Mucosa of rectum (tissue), 2 donors: ENCODE data around the gene MMP20.

Experiments
- H3K27ac ChIP-seq, 2 donors: one replicate each; pipeline ENCODE4 v1.7.0; 2013; ENCODE audit warnings: inconsistent platforms in 2 of 2, low read depth in 2 of 2, low read length in 2 of 2
- H3K27me3 ChIP-seq, 2 donors: one replicate each; pipeline ENCODE4 v1.7.0; 2013; ENCODE audit warnings: low read length in 2 of 2; ENCODE audit not compliant: control insufficient read depth in 2 of 2, insufficient read depth in 2 of 2
- H3K36me3 ChIP-seq, 2 donors: one replicate each; pipeline ENCODE4 v1.7.0; 2013; ENCODE audit warnings: low read length in 2 of 2; ENCODE audit not compliant: control insufficient read depth in 2 of 2, insufficient read depth in 2 of 2
- H3K4me1 ChIP-seq, 2 donors: one replicate each; pipeline ENCODE4 v1.7.0; 2013; ENCODE audit warnings: low read length in 2 of 2, mild to moderate bottlenecking in 1 of 2; ENCODE audit not compliant: control insufficient read depth in 2 of 2, insufficient read depth in 2 of 2
- H3K4me3 ChIP-seq, 2 donors: one replicate each; pipeline ENCODE4 v1.7.0; 2013; ENCODE audit warnings: low read length in 2 of 2
- H3K9ac ChIP-seq, 2 donors: one replicate each; pipeline ENCODE4 v1.7.0; 2013; ENCODE audit warnings: low read length in 2 of 2, low read depth in 1 of 2, mild to moderate bottlenecking in 1 of 2
- H3K9me3 ChIP-seq, 2 donors: one replicate each; pipeline ENCODE4 v1.7.0; 2013; ENCODE audit warnings: low read length in 2 of 2; ENCODE audit not compliant: control insufficient read depth in 2 of 2
- donor health status: healthy.
- donor health status: Normal muscosa, but diverticular disease.

Gene MMP20

DNA sequence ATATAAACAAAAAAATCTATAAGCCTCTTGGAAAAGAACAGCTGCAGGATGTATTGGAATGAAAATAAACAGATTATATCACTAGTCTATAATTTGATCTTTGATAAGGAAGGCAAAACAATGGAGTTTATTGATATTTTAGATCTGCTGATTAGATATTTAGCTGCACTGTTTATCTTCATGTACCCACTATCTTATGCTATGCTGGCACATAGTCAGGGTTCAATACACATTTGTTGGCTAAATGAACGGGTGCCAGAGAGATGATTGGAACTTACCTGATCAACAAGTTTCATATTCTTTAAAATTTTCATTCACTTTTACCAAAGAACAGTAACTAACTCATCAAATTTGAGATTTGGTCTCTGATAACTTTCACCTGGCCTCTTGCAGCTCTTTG, 26.9 kb downstream of the MMP20 start:
- H3K4me1 ChIP-seq = no peaks in the 10 kb centered on the region
- H3K4me3 ChIP-seq = no peak overlapping the region
- no peaks in the 10 kb centered on the region for H3K27me3 ChIP-seq
- no peak overlapping the region for H3K9ac ChIP-seq
- H3K9me3 ChIP-seq = no peaks in the 10 kb centered on the region
- H3K36me3 ChIP-seq = no peaks in the 10 kb centered on the region
- no peak overlapping the region for H3K27ac ChIP-seq

- Histone ChIP-seq H3K27ac (no peak overlapping the region), H3K36me3 (no peaks in the 10 kb centered on the region), H3K4me1 (no peaks in the 10 kb centered on the region), H3K9me3 (no peaks in the 10 kb centered on the region), H3K4me3 (no peak overlapping the region), H3K9ac (no peak overlapping the region), H3K27me3 (no peaks in the 10 kb centered on the region)
These were observed 28.6 kb downstream of the MMP20 start for GRCh38 chr11:102596578-102596977.

DNA sequence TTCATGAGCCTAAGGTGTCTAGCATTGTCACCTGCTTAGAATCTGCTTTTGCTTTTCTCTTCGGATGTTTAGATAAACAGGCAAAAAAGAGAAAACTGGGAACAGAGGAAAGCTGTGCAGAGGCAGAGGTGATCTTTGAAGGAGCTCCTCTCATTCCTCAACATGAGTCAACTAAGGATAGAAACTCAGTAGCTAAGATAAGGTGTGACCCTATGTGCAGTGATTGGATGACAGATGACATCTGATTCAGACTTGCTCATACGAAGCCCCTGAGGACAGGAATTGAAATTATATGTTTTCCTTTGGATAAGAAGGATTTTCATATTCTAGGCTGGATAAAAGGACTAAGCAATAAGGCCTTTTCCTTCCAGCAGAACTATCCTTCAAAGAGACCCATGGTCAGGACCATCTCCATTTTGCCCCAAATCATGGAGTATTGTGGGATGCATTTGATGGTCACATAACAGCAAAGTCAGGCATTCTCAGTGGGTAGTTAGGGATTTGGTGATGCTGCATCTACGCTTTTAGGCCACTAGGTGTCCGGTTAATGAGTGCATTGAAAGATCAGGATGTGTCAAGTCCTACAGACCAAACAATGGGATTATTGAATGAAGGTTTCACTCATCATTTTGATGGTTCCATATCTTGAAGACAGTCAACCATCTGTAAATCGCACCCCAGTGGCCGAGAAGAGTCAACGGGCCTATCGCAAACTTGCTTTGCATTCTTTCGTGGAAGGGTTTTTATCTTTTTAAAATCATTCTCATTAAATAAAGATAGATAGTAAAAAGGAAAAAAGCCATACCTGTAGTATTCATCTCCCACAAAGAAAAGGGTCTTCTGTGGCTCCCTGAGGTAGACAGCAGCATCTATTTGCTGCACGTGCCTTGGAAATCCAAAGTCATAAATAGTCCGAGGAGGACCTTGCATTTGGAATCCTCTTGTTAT, 32.2 kb downstream of the MMP20 start:
- Histone ChIP-seq H3K4me1 (no peaks in the 10 kb centered on the region), H3K9me3 (no peaks in the 10 kb centered on the region), H3K4me3 (no peak overlapping the region), H3K27me3 (no peaks in the 10 kb centered on the region), H3K27ac (no peak overlapping the region), H3K36me3 (no peaks in the 10 kb centered on the region), H3K9ac (no peak overlapping the region)

- Histone ChIP-seq H3K9me3 (no peaks in the 10 kb centered on the region), H3K36me3 (no peaks in the 10 kb centered on the region), H3K27me3 (no peaks in the 10 kb centered on the region), H3K9ac (no peak overlapping the region), H3K27ac (no peak overlapping the region), H3K4me1 (no peaks in the 10 kb centered on the region), H3K4me3 (no peak overlapping the region)
These were observed 33.0 kb downstream of the MMP20 start for GRCh38 chr11:102592131-102592530.

GRCh38 chr11:102591160-102591718, 33.9 kb downstream of the MMP20 start:
- Histone ChIP-seq H3K9ac (no peak overlapping the region), H3K9me3 (no peaks in the 10 kb centered on the region), H3K4me1 (no peaks in the 10 kb centered on the region), H3K27ac (no peak overlapping the region), H3K36me3 (no peaks in the 10 kb centered on the region), H3K27me3 (no peaks in the 10 kb centered on the region), H3K4me3 (no peak overlapping the region)

DNA sequence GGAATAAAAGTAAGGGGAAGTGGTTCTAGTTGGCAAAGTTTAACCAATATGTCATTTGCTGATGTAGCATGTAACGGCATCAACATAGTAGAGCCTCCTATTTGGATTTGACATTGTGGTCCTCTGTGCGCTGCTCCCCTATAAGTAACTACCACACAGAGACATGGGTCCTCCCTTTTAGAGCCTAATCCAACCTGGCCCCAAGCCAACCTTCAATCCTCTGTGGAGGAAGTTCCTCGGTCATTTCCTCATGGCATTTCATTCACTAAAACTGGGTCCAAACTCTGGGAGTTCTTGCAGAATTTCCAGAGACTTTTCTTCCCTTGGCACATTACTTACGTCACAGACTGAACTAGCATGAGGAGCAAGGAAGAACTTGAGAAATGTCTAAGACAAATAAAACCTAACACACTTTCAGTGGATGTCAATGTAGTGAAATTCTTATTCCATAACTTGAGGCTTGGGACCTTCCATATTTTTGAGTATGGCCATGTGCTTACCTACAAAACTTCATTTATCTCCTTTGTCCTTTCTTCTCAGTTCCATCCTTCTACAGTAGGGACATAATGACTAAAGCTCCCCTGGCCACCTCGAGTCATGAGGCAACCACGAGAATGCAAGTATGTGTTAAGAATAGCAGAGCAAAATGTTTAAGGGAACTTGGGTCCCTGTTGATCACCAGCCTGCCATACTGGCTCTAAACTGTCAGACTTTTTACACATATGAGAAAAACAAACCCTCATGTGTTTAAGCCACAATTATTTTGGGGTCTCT, 34.7 kb downstream of the MMP20 start:
- no peaks in the 10 kb centered on the region for H3K4me1 ChIP-seq
- H3K9me3 ChIP-seq = no peaks in the 10 kb centered on the region
- no peak overlapping the region for H3K27ac ChIP-seq
- no peaks in the 10 kb centered on the region for H3K27me3 ChIP-seq
- H3K36me3 ChIP-seq = no peaks in the 10 kb centered on the region
- H3K4me3 ChIP-seq = no peak overlapping the region
- H3K9ac ChIP-seq = no peak overlapping the region

GRCh38 chr11:102589047-102589459, 36.1 kb downstream of the MMP20 start:
- H3K9ac ChIP-seq = no peak overlapping the region
- H3K4me3 ChIP-seq = no peak overlapping the region

GRCh38 chr11:102587722-102588121, 37.4 kb downstream of the MMP20 start:
- Histone ChIP-seq H3K4me1 (no peaks in the 10 kb centered on the region), H3K27me3 (no peaks in the 10 kb centered on the region), H3K4me3 (no peak overlapping the region), H3K9ac (no peak overlapping the region), H3K36me3 (no peaks in the 10 kb centered on the region), H3K27ac (no peak overlapping the region), H3K9me3 (no peaks in the 10 kb centered on the region)

More at GRCh38 chr11:102589047-102589459, 36.1 kb downstream of the MMP20 start:
- Histone ChIP-seq H3K27ac (no peak overlapping the region), H3K4me1 (no peaks in the 10 kb centered on the region), H3K36me3 (no peaks in the 10 kb centered on the region), H3K27me3 (no peaks in the 10 kb centered on the region), H3K9me3 (no peaks in the 10 kb centered on the region)

DNA sequence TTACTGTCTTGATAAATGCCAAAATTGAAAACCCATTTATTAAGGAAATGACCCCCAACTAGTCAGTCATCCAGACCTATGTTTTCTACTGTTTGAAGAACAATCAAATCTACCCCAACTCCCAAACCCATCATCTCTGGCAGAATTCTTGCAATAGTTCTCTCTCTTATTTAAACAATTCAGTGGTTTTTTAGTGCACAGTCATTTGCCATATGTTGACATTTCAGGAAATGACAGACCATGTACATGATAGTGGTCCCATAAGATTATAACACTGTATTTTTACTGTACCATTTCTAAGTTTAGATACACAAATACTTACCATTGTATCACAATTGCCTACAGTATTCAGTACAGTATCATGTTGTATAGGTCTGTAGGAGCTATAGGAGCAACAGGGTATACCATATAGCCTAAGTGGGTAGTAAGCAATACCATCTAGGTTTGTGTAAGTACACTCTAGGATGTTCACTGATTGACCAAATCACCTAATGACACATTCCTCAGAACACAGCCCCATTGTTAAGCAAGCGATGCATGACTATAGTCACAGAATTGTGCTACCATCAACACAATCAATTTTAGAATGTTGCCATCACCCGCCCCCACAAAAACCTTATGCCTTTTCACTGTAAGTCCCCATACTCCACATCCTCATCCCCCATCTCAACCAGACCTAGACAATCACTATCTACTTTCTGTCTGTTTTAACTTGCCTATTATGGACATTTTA, 41.8 kb downstream of the MMP20 start:
- H3K27me3 ChIP-seq = no peaks in the 10 kb centered on the region
- no peak overlapping the region for H3K9ac ChIP-seq
- no peaks in the 10 kb centered on the region for H3K4me1 ChIP-seq
- H3K36me3 ChIP-seq = no peaks in the 10 kb centered on the region
- no peak overlapping the region for H3K27ac ChIP-seq
- no peak overlapping the region for H3K4me3 ChIP-seq
- H3K9me3 ChIP-seq = no peaks in the 10 kb centered on the region
